Transverse colon (tissue), 4 donors: ENCODE measurements around the gene CD59.

Experiments
- CTCF ChIP-seq, 5 experiments: fragments of 200-600 bp in 3 of 5; fragments of 450-650 bp in 2 of 5; sonication (generic) in 3 of 5; IDR thresholded peaks; 1 replicate in 2 of 5; 2 replicates in 3 of 5; pipeline ENCODE4 v1.5.1; 2016 to 2017; ENCODE audit warnings: antibody characterized with exemption in 5 of 5, inconsistent platforms in 3 of 5, mild to moderate bottlenecking in 2 of 5, moderate library complexity in 1 of 5
- POLR2A ChIP-seq: fragments of 450-650 bp; IDR thresholded peaks from one replicate; pipeline ENCODE4 v1.6.1; 2016; ENCODE audit warnings: antibody characterized with exemption, mild to moderate bottlenecking, moderate library complexity
- POLR2AphosphoS5 ChIP-seq, 3 donors: sonication (generic); formaldehyde crosslinking; IDR thresholded peaks; one replicate each; pipeline ENCODE4 v1.6.1; 2016; ENCODE audit warnings: antibody characterized with exemption in 3 of 3

GRCh38 chr11:33778675-33779074 lies 42.5 kb upstream of the CD59 start:
- no peak for TF ChIP-seq CTCF (IDR thresholded peaks at IDR 0.05)
- no peak for TF ChIP-seq POLR2A
- no peak for TF ChIP-seq POLR2AphosphoS5 (IDR thresholded peaks at IDR 0.05)
